ENCODE measurements around the gene ATP8B3.

ATP8B3 gene

GRCh38 chr19:1757468-1758230 is 54.4 kb downstream of the ATP8B3 start:
- no peak for DNase-seq (ENCODE audit: low read depth)

DNA sequence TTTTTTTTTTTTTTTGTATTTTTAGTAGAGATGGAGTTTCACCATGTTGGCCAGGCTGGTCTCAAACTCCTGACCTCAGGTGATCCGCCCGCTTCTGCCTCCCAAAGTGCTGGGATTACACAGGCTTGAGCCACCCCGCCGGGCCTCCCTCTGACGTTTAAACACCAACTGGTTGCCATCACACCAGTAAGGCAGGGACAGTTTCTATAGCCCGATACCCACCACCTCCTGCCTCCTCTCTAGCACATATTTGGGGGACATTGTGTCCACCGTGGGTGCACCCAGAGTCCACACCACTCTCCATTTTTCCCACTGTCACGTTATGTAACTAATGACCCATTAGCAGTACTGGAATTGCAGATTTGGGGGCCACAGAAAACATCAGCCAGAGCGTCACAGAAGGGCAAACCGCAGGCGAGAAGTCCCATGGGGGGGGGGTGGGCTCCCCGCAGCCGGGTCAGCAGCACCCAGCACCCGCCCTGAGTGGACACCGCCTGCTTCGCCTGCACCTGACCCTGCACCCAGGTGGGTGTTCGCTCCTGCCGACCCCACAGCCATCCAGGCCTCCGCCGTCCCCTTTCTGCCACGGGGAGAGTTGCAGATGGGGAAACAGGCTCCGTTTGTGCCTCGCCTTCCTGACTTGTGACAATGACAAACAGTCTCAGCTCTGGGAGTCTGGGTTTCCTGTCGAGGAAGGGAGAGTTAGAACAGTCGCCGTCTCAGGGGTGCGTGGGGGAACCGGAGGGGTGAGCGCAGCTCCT is 55.2 kb downstream of the ATP8B3 start:
- DNase-seq (ENCODE audit: low read depth) = no peak

- DNase-seq (ENCODE audit: low read depth) = no peak
These were observed 55.8 kb downstream of the ATP8B3 start for GRCh38 chr19:1756264-1756663.

GRCh38 chr19:1755467-1756171 is 56.5 kb downstream of the ATP8B3 start:
- no peak for DNase-seq (ENCODE audit: low read depth)

- DNase-seq (ENCODE audit: low read depth) = no peak
These were observed 57.2 kb downstream of the ATP8B3 start for GRCh38 chr19:1754636-1755466.

DNA sequence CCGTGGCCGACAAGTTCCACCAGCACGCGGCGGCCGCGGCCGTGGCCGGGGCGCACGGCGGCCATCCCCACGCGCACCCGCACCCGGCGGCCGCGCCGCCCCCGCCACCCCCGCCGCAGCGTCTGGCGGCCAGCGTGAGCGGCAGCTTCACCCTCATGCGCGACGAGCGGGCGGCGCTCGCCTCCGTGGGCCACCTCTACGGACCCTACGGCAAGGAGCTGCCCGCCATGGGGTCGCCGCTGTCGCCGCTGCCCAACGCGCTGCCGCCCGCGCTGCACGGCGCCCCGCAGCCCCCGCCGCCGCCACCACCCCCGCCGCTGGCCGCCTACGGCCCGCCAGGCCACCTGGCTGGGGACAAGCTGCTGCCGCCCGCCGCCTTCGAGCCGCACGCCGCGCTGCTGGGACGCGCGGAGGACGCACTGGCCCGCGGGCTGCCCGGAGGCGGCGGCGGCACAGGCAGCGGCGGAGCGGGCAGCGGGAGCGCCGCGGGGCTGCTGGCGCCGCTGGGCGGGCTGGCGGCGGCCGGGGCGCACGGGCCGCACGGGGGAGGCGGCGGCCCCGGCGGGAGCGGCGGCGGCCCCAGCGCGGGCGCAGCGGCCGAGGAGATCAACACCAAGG is 57.9 kb downstream of the ATP8B3 start:
- no peak for DNase-seq (ENCODE audit: low read depth)

- no peak for DNase-seq (ENCODE audit: low read depth)
These were observed 59.0 kb downstream of the ATP8B3 start, which contains the start of gene ONECUT3 for GRCh38 chr19:1752757-1753728. ONECUT3 (plus strand) TSS chr19:1753506; CDS start chr19:1753663, 157 bp downstream.

GRCh38 chr19:1752009-1752756 is 59.9 kb downstream of the ATP8B3 start:
- no peak for DNase-seq (ENCODE audit: low read depth)

DNA sequence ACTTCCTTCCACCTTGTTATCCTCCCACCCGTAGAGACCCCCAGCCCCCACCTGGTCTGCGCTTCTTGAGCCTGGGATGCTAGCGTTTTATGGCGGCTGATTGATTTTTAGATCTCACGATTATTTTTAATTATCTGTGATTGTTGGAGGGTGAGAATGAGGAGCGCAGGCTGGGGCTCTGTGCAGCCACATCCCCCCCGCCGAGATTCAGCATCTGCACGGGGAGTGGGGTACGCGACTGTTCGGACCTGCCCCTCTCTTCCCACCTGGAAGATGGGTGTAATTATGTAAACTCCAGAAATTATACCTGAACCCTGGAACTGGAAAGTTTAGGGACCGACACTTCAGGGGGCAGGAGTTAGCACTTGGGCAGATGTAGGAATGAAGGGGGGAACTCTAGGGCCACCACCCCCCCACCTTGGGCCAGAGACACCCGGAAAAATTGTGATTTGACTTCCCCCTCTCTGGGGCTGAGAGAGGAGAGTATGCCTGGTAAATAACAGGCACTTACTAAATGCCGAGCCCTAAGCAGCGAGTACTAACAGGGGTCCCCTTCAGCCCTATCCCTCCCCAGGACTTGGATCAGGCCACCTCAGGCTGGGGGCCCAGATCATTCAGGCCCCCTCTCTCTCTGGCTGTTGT is 60.6 kb downstream of the ATP8B3 start:
- no peak for DNase-seq (ENCODE audit: low read depth)

GRCh38 chr19:1750343-1751021 is 61.6 kb downstream of the ATP8B3 start:
- DNase-seq (ENCODE audit: low read depth) = no peak

- DNase-seq (ENCODE audit: low read depth) = no peak
These were observed 62.4 kb downstream of the ATP8B3 start for GRCh38 chr19:1749373-1750342.

GRCh38 chr19:1748873-1749341 is 63.2 kb downstream of the ATP8B3 start:
- DNase-seq (ENCODE audit: low read depth) = no peak

DNA sequence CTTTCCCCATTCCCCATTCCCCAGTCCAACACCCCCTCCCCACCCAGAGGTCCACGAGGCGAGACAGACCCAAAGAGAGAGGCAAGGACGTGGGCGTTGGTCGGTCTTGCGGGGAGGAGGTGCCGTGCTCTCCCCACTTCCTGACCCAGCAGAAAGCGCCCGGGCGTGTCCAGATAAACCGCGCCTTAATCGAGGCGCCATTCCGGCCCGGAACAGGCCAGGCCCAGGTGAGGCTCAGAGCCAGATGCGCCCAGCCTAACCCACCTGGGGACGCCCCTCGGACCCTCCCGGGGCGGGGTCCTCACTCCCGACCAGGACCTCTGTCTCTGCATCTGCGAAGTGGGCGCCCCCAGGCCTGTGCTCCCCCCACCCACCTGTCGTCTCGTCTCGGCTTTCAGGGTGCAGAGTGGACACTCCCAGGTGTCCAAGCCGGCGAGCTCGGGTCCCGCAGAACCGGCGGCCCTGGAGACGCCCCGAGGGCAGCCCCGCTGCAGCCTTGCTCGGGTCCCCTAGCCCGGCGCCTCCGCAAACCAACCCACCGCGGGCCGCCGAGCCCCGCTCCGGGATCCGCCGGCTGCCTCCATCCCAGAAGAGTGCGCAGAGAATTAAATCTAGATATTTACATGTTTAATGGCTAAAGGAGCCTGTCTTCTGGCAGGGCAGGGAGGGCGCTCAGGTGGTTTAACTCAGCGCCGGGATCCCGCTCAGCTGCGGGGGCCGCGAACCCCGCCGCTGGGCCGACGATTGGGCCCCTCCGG is 63.8 kb downstream of the ATP8B3 start:
- no peak for DNase-seq (ENCODE audit: low read depth)

GRCh38 chr19:1747285-1748114 is 64.6 kb downstream of the ATP8B3 start:
- DNase-seq (ENCODE audit: low read depth) = peak; percentile 24
